Bronchial epithelial cell (primary cell): Measurements from ENCODE around the gene PNKP. TPM values are rescaled to one million over a fixed set of nuclear protein-coding genes. Genes with fewer than 3 reads are reported as not detected.

Experiments used
- DNase-seq: peaks from one replicate; pipeline ENCODE4 v3.0.0-alpha.2; 2010; ENCODE audit warnings: low read depth
- FAIRE-seq: peaks from 2 replicates; lab custom pipeline; 2011; peaks lifted over from hg19 to GRCh38; lab: Jason Lieb, UNC
- H3K27me3 ChIP-seq: 2 replicates; pipeline ENCODE4 v1.5.1; 2011; ENCODE audit warnings: low read length; ENCODE audit not compliant: control insufficient read depth, insufficient read depth
- H3K36me3 ChIP-seq: 2 replicates; pipeline ENCODE4 v1.5.1; 2011; ENCODE audit warnings: low read length; ENCODE audit not compliant: control insufficient read depth, insufficient read depth
- H3K4me3 ChIP-seq: 2 replicates; pipeline ENCODE4 v1.5.1; 2011; ENCODE audit warnings: mild to moderate bottlenecking, low read depth, low read length, control low read depth
- total RNA-seq: library from RNA; depleted of rRNA; stranded (reverse); fragments of >200 nt; gene quantifications from 2 replicates; pipeline ENCODE4 v1.2.1, GENCODE V29; 2014
- TF ChIP-seq, protein P1 (sequence below): IDR thresholded peaks from 2 replicates; pipeline ENCODE4 v1.5.1; 2011; ENCODE audit warnings: mild to moderate bottlenecking, moderate library complexity, low read length, control low read depth, inconsistent platforms; ENCODE audit not compliant: insufficient read depth, severe bottlenecking

PNKP gene
- total RNA-seq, 1 donor from 2014 or later: 37.9 TPM

DNA sequence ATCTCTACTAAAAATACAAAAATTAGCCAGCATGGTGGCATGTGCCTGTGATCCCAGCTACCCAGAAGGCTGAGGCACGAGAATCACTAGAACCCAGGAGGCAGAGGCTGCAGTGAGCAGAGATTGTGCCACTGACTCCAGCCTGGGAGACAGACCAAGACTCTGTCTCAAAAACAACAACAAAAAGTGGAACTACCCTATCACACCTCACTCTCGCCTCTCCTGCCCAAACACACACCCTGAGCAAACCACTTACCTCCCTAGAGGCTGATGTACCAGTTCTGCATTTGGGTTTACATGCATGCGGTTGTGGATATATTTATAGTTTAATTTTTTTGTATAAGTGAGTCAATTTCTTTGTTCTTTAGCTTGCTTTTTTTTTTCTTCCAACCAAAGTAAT lies 24.1 kb downstream of the PNKP start:
- DNase-seq (no peak), FAIRE-seq (no peak)
- Histone ChIP-seq H3K4me3 (no peak overlapping the region), H3K36me3 (peaks cover 3% of the 10 kb centered on the region), H3K27me3 (no peaks in the 10 kb centered on the region)
- TF ChIP-seq, protein P1, sequence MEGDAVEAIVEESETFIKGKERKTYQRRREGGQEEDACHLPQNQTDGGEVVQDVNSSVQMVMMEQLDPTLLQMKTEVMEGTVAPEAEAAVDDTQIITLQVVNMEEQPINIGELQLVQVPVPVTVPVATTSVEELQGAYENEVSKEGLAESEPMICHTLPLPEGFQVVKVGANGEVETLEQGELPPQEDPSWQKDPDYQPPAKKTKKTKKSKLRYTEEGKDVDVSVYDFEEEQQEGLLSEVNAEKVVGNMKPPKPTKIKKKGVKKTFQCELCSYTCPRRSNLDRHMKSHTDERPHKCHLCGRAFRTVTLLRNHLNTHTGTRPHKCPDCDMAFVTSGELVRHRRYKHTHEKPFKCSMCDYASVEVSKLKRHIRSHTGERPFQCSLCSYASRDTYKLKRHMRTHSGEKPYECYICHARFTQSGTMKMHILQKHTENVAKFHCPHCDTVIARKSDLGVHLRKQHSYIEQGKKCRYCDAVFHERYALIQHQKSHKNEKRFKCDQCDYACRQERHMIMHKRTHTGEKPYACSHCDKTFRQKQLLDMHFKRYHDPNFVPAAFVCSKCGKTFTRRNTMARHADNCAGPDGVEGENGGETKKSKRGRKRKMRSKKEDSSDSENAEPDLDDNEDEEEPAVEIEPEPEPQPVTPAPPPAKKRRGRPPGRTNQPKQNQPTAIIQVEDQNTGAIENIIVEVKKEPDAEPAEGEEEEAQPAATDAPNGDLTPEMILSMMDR: no peak

DNA sequence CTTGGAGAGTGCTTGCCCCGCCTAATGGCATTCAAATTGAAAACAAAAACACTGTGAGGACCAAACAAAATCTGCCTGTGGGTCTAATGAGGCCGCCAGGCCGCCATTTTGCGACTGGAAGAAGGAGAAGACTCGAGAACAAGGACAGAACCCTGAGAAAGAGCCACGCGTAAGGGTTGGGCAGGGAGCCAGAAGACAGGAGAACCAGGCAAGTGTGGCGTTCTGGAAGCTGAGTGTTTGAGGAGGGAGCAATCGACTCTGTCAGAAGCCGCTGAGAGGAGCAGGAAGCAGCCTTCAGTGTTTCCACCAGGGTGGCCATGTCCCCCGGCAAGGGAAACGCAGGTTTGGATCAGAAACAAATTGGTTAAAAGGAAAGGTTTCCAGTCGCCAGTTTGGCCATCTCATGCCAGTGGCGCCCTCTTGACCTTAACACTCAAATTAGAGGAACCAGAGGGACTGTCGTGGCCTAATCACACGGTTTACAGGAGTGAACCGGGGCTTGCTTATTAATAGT lies 26.6 kb downstream of the PNKP start:
- Histone ChIP-seq H3K36me3 (peaks cover 7% of the 10 kb centered on the region), H3K27me3 (no peaks in the 10 kb centered on the region), H3K4me3 (no peak overlapping the region)
- TF ChIP-seq, protein P1: no peak
- DNase-seq (no peak), FAIRE-seq (no peak)

DNA sequence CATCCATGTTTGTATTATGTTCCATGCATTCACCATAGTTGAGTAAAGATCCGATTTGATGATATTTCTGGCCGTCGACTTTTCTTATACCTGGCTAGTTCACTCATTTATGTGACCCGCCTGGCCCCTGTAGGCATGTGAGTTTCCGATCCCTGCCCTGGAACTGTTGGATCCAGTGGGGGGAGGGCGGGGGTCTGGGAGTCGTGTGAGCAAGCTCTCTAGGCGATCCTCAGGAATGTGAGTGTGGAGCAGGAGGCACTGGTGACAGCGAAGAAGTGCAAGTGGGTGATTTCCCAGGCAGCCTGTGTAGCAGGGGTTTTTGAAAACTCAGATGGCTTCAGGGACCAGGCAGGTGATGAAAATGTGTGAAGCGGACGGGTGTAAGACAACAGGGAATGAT lies 27.1 kb downstream of the PNKP start:
- TF ChIP-seq, protein P1: no peak
- DNase-seq: no peak
- peaks cover 7% of the 10 kb centered on the region for H3K36me3 ChIP-seq
- FAIRE-seq: no peak
- no peaks in the 10 kb centered on the region for H3K27me3 ChIP-seq
- no peak overlapping the region for H3K4me3 ChIP-seq

DNA sequence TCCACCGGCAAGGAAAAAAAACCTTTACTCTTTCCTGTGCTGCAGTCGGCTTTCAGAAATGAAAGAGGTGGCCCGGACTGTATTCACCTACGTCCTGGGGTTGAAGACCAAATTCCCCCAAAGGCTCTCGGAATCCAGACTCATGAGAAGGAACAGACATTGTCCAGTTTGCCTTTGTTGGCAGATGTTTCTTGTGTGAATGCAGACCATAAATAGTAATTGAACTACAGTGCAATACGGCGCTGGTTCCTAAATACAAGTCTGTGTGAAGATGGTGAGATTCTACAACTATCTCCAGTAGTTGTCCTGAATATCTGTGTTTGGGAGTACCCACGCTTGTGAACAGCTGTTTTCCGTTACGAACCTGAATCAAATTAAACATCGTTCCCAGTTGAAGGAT lies 27.7 kb downstream of the PNKP start:
- peaks cover 10% of the 10 kb centered on the region for H3K36me3 ChIP-seq

DNA sequence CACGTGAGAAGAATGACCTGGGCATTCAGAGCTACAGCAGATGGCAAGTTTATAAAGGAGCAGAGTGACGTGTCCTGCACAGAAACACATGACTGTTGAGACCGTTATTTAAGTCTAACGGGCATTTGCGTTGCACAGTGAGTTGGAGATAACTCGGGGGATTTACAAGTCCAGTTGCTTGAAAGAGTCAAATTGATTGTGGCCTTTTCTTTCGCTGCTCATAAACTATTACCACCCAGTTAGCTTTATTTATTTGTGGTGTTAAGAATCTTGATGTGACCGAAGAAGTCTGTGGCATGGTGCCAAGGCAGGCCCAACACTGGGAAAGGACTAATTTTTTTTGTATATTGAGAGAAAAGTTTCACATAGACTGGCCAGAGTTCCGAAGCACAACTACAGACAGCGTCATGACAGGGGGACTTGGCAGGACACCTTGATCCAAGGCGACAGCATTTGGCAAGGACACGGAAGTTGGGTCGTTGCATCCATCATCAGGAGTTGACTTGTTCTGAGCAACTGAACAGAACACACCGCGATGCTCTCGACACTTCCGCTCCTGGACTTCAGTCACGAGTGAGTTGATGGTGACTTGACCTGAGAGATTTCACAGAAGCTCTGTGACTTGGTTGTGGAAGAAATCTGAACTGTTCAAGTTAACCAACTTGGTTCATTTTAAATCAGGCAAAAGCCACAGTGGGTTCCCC lies 28.3 kb downstream of the PNKP start:
- Histone ChIP-seq H3K4me3 (no peak overlapping the region), H3K36me3 (peaks cover 14% of the 10 kb centered on the region), H3K27me3 (no peaks in the 10 kb centered on the region)
- TF ChIP-seq, protein P1: no peak
- DNase-seq: no peak
- FAIRE-seq: no peak

More for the DNA sequence above, 27.7 kb downstream of the PNKP start:
- Histone ChIP-seq H3K27me3 (no peaks in the 10 kb centered on the region), H3K4me3 (no peak overlapping the region)
- TF ChIP-seq, protein P1: no peak
- FAIRE-seq: no peak
- DNase-seq: no peak
